Vagina (tissue), 2 donors: ENCODE data around the gene SDHAF2. TPM values are rescaled to one million over a fixed set of nuclear protein-coding genes. Genes with fewer than 3 reads are reported as not detected.

ENCODE experiments used
- DNase-seq, 2 donors: peaks; one replicate each; pipeline ENCODE4 v3.0.0-alpha.2; 2017; ENCODE audit errors: extremely low spot score in 2 of 2
- H3K27ac ChIP-seq: fragments of 200-600 bp; sonication (generic); one replicate; pipeline ENCODE4 v1.5.1; 2019
- H3K27me3 ChIP-seq: fragments of 200-600 bp; sonication (generic); one replicate; pipeline ENCODE4 v1.5.1; 2019
- H3K36me3 ChIP-seq, 2 donors: fragments of 200-600 bp; sonication (generic); one replicate each; pipeline ENCODE4 v1.5.1; 2017 to 2019
- H3K4me1 ChIP-seq: fragments of 200-600 bp; sonication (generic); one replicate; pipeline ENCODE4 v1.5.1; 2019
- H3K4me3 ChIP-seq, 2 donors: fragments of 200-600 bp; sonication (generic); 1 replicate in 1 of 2; 2 replicates in 1 of 2; pipeline ENCODE4 v1.5.1; 2016 to 2019
- H3K9me3 ChIP-seq: fragments of 200-600 bp; sonication (generic); one replicate; pipeline ENCODE4 v1.5.1; 2019
- POLR2A ChIP-seq, 2 donors: fragments of 450-650 bp; IDR thresholded peaks; one replicate each; pipeline ENCODE4 v1.6.1; 2017; ENCODE audit warnings: antibody characterized with exemption in 2 of 2, mild to moderate bottlenecking in 2 of 2, moderate library complexity in 2 of 2
- POLR2AphosphoS5 ChIP-seq, 2 donors: sonication (generic); formaldehyde crosslinking; IDR thresholded peaks; one replicate each; pipeline ENCODE4 v1.9.0; 2017; ENCODE audit warnings: antibody characterized with exemption in 2 of 2, mild to moderate bottlenecking in 2 of 2, low read depth in 1 of 2; ENCODE audit not compliant: insufficient read depth in 1 of 2
- intact Hi-C: fragments of 100-400 bp; cut with DNase I; formaldehyde crosslinking; loops from one replicate; pipeline ENCODE4 v1.15.1; 2023
- total RNA-seq: library from RNA; depleted of rRNA; stranded (reverse); fragments of >200 nt; gene quantifications from one replicate; pipeline ENCODE4 v1.2.3, GENCODE V29; 2016
- TF ChIP-seq, protein P1 (sequence below), 3 experiments: fragments of 450-650 bp in 2 of 3; fragments of 200-600 bp in 1 of 3; sonication (generic) in 1 of 3; IDR thresholded peaks; one replicate each; pipeline ENCODE4 v1.5.1; 2017 to 2019; ENCODE audit warnings: antibody characterized with exemption in 3 of 3, mild to moderate bottlenecking in 2 of 3, moderate library complexity in 2 of 3

SDHAF2 gene
- total RNA-seq, 1 donor from 2014 or later: 24.3 TPM

DNA sequence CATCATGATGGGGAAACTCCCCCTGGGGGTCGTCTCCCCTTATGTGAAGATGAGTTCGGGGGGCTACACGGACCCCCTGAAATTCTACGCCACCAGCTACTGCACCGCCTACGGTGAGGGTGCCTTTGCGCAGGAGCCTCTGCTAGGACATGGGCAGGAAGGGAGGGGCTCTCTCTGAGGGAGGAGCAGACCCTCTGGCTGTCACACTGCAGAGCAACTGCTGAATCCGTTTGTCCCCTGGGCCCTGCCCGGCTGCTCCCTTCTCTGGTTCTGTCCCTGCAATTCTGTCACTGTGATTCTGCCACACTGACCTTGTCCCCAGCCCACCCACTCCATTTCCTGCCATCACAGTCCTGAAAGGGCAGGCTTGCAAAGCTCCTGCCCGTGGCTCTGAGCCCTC, 51.9 kb downstream of the SDHAF2 start:
- TF ChIP-seq POLR2A (IDR thresholded peaks at IDR 0.05): no peak
- TF ChIP-seq POLR2AphosphoS5 (IDR thresholded peaks at IDR 0.05; ENCODE audit: insufficient read depth in 1 of 2, low read depth in 1 of 2): no peak
- TF ChIP-seq, protein P1, sequence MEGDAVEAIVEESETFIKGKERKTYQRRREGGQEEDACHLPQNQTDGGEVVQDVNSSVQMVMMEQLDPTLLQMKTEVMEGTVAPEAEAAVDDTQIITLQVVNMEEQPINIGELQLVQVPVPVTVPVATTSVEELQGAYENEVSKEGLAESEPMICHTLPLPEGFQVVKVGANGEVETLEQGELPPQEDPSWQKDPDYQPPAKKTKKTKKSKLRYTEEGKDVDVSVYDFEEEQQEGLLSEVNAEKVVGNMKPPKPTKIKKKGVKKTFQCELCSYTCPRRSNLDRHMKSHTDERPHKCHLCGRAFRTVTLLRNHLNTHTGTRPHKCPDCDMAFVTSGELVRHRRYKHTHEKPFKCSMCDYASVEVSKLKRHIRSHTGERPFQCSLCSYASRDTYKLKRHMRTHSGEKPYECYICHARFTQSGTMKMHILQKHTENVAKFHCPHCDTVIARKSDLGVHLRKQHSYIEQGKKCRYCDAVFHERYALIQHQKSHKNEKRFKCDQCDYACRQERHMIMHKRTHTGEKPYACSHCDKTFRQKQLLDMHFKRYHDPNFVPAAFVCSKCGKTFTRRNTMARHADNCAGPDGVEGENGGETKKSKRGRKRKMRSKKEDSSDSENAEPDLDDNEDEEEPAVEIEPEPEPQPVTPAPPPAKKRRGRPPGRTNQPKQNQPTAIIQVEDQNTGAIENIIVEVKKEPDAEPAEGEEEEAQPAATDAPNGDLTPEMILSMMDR (IDR thresholded peaks at IDR 0.05): no peak
- intact Hi-C loops: loop anchor here (5.0 to 10.0 kb wide), 2 partner anchors 35 to 153 kb away; no protein-coding TSS in a partner anchor
- peaks cover 11% of the 10 kb centered on the region for H3K4me1 ChIP-seq
- no peaks in the 10 kb centered on the region for H3K9me3 ChIP-seq
- no peak overlapping the region for H3K4me3 ChIP-seq
- no peak for DNase-seq
- no peaks in the 10 kb centered on the region for H3K36me3 ChIP-seq
- no peak overlapping the region for H3K27ac ChIP-seq
- no peaks in the 10 kb centered on the region for H3K27me3 ChIP-seq

DNA sequence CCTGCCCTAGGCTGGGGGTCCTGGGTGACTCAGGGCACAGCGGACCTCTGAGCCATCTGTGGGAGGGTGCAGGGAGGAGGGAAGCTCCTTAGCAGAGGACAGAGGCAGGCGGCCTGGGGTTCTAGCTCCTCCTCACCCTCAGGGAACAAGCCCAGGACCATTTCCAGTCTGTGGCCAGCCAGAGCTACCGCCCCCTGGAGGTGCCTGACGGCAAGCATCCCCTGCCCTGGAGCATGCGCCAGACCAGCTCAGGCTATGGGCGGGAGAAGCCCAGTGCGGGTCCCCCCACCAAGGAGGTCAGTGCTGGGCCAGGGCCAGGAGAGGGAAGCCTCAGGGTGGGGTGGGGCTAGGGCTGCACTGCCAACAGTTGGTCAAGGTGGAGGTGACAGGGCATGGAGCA, 52.6 kb downstream of the SDHAF2 start:
- Histone ChIP-seq H3K4me3 (no peak overlapping the region), H3K27ac (no peak overlapping the region), H3K27me3 (no peaks in the 10 kb centered on the region), H3K36me3 (no peaks in the 10 kb centered on the region), H3K9me3 (no peaks in the 10 kb centered on the region), H3K4me1 (peaks cover 9% of the 10 kb centered on the region)
- intact Hi-C loops: loop anchor here (5.0 to 10.0 kb wide), 2 partner anchors 35 to 152 kb away; no protein-coding TSS in a partner anchor
- TF ChIP-seq POLR2AphosphoS5 (IDR thresholded peaks at IDR 0.05; ENCODE audit: insufficient read depth in 1 of 2, low read depth in 1 of 2) (no peak), POLR2A (IDR thresholded peaks at IDR 0.05) (no peak)
- TF ChIP-seq, protein P1 (IDR thresholded peaks at IDR 0.05): no peak
- DNase-seq: no peak

DNA sequence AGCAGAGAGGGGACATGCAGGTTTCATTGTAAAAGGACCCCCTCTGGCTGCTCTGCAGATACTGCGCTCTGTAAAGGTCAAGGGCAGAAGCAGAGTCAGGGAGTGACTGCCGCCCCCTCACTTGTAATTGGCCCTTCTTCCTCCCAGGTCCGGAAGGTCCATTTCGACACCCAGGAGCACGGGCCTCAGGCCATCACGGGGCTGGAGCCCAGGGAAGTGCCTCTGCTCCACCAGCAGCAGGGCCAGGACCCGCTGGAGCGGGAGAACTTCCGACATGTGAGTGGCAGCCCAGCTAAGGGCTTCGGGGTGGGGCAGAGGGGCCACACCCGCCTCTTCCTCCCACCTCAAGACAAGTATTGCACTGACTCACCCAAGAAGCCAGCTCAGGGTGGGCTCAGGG, 54.6 kb downstream of the SDHAF2 start:
- H3K27me3 ChIP-seq: no peaks in the 10 kb centered on the region
- no peak for DNase-seq
- no peaks in the 10 kb centered on the region for H3K9me3 ChIP-seq
- no peak overlapping the region for H3K4me3 ChIP-seq
- H3K4me1 ChIP-seq: peaks cover 15% of the 10 kb centered on the region
- H3K27ac ChIP-seq: no peak overlapping the region
- TF ChIP-seq POLR2A (IDR thresholded peaks at IDR 0.05) (no peak), POLR2AphosphoS5 (IDR thresholded peaks at IDR 0.05; ENCODE audit: insufficient read depth in 1 of 2, low read depth in 1 of 2) (no peak)
- TF ChIP-seq, protein P1 (IDR thresholded peaks at IDR 0.05): no peak
- H3K36me3 ChIP-seq: no peaks in the 10 kb centered on the region
- intact Hi-C loops: loop anchor here (5.0 to 10.0 kb wide), 2 partner anchors 33 to 150 kb away; no protein-coding TSS in a partner anchor

DNA sequence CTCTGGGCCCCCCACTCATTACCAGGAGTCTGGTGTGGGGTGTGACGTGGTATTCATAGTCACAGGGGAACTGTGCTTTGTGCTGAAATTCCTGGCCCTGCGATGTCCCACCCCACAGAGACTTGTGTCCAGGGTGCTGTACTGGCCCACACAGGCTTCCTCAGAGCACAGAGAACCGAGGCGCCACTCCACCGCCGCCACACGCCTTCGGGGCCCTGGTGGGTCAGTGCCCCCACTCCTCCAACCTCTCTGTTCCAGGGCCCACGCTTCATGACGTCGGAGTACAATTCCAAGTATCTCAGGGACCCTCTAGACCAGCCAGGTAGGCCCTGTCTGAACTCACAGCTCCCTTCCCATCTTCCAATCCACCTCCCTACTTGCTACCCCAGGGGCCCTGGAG, 55.2 kb downstream of the SDHAF2 start:
- Histone ChIP-seq H3K4me3 (no peak overlapping the region), H3K9me3 (no peaks in the 10 kb centered on the region), H3K27me3 (no peaks in the 10 kb centered on the region), H3K27ac (no peak overlapping the region), H3K36me3 (no peaks in the 10 kb centered on the region), H3K4me1 (peaks cover 20% of the 10 kb centered on the region)
- intact Hi-C loops: loop anchor here (10.0 kb wide), 1 partner anchor 150 kb away; no protein-coding TSS in a partner anchor
- TF ChIP-seq POLR2AphosphoS5 (IDR thresholded peaks at IDR 0.05; ENCODE audit: insufficient read depth in 1 of 2, low read depth in 1 of 2) (no peak), POLR2A (IDR thresholded peaks at IDR 0.05) (no peak)
- TF ChIP-seq, protein P1 (IDR thresholded peaks at IDR 0.05): no peak
- DNase-seq: no peak

DNA sequence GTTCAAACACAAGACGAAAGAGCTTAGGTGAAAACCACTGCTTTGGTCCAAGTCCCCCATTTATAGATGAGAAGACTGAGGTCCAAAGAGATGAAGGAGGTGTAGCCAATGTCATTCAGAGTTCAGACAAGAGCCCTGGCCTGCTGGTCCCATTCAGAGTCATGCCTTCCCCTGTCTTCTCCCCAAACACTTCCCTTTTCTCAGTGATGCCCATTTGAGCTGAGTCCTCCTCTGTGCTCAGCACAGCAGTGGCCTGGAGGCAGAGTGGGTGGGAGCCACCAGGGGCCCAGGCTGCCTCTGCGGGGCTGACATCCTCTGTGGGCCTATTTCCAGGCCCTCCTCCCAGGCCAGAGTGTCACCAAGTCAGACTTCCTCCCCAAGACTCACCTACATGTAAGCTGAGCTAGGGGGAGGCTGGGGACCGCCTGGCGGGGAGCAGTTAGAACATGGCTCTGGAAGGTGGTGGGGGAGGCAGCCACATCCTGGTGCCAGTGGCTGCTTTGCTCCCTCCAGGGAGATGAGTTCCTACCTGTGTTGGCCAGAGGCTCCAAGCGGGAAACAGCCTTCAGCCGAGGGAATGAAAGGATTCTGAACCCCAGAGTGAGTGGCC, 56.2 kb downstream of the SDHAF2 start:
- H3K4me1 ChIP-seq: peaks cover 28% of the 10 kb centered on the region
- no peaks in the 10 kb centered on the region for H3K36me3 ChIP-seq
- DNase-seq: no peak
- H3K4me3 ChIP-seq: no peak overlapping the region
- no peaks in the 10 kb centered on the region for H3K27me3 ChIP-seq
- intact Hi-C loops: loop anchor here (10.0 kb wide), 1 partner anchor 149 kb away; no protein-coding TSS in a partner anchor
- TF ChIP-seq, protein P1 (IDR thresholded peaks at IDR 0.05): no peak
- no peak for TF ChIP-seq POLR2A (IDR thresholded peaks at IDR 0.05)
- TF ChIP-seq POLR2AphosphoS5 (IDR thresholded peaks at IDR 0.05; ENCODE audit: insufficient read depth in 1 of 2, low read depth in 1 of 2): no peak
- H3K27ac ChIP-seq: no peak overlapping the region
- H3K9me3 ChIP-seq: no peaks in the 10 kb centered on the region
